Right hindlimb (tissue), 1 donor: ENCODE results near the gene SEPTIN5.

ENCODE experiments used
- DNase-seq: peaks from one replicate; pipeline ENCODE4 v3.0.0-alpha.2; 2018

The SEPTIN5 gene

DNA sequence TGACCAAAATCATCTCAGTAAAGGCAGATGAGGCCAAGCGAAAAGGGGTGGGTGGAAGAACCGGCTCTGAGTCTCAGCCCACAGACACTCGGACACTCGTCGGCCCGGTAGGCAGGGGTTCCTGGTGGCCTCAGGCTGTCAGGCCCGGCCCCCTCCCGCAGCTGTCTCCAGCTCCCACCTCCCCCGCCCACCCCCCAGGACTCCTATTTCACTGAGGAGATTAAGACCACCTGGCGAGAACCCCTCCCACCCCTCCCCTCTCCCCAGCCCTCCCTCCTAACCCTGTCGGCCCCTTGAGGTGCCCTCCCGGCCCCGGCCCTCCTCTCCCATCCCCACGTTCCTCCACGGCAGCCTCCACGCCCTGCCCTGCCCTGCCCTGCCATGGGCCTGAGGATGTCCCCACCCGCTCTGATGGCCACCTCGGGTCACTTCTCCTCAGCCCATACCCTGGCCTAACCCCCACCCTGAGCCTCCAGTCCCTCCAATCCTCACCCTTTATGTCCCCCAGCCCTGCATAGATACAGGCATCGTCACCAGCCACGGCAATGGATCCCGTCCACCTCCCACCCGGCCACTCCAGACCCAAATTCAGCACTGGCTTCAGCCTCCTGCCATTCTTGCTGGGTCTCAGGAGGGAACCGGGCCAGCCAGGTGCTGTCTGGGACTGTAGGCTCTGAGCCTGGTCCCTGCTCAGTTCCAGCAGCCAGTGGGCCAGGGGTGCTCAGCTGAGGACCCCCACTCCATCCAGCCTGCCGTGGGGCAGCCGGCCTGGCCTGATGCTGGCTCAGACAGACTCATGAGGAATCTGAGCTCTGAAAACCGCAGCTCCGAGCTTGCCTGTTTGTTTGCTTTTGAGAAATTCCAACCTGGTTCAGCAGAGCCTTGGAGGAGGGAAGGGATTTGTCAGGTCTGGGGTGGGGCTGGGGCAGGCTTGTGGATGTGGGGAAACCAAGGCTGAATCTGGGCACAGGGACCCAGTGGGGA, 36.5 kb downstream of the SEPTIN5 start:
- DNase-seq: no peak

- no peak for DNase-seq
These were observed 37.4 kb downstream of the SEPTIN5 start for GRCh38 chr22:19751497-19752245.

DNA sequence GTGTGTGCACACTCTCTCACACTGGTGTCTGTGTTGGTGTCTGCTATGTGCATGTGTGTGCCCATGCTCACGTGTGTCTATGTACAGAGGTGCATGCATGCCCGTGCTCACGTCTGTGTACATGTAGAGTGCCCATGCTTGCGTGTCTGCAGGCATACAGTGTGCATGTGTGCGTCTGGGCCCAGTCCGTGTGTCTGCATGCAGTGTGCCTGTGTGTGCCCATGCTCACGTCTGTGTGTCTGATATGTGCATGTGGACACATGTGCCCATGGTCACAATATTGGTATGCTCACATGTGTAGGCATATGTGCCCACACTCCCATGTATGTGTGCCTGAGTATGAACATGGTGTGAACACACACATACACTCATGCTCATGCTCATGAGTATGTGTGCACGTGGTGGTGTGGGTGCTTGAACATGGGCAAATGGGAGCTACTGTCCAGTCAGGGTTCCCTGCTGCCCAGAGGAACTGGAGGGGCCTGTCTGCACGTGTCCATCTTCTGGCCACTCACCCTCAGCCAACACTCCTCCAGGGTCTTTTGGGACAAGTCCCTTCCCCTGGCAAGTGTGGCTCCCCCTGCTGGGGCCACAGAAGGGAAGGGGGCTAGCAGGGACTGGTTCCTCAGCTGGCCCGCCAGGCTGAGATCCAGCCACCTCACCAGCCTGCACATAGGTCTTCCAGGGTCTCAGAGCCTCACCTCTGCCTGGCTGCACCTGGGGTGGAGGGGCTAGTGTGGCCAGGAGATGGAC, 39.0 kb downstream of the SEPTIN5 start:
- no peak for DNase-seq

DNA sequence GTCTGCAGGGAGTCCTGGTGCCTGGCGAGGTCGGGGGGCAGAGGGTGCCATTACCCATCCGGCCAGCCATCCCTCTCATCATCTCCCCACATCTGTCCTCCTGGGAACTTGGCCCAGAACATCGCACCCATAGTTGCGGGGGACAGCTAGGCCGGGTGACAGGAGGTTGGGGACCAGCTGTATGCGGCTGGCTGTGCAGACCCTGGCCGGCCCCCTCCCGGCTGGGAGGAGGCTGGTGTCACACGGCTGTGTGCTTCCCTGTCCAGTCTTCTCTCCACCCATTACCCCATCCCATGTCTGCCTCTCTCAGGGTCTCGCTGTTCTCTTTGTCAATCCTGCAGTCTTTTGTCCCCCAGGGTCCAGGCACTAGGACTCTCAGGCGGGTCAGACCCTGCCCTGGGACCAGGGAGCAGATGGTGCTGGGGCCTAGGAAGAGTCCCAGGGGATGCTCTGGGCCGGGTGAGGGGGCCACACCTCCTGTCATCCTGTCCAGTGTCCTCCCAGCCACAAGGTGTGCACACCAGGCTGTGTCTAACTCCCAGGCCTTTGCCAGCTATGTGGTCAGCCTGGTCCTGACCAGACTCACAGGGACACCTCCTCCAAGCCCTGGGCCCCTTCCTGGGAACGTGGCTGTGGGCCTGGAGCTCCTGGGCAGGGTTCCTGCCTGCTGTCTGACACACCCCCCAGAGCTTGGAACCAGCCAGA, 39.8 kb downstream of the SEPTIN5 start:
- no peak for DNase-seq

- no peak for DNase-seq
These were observed 40.4 kb downstream of the SEPTIN5 start for GRCh38 chr22:19754701-19755144.

DNA sequence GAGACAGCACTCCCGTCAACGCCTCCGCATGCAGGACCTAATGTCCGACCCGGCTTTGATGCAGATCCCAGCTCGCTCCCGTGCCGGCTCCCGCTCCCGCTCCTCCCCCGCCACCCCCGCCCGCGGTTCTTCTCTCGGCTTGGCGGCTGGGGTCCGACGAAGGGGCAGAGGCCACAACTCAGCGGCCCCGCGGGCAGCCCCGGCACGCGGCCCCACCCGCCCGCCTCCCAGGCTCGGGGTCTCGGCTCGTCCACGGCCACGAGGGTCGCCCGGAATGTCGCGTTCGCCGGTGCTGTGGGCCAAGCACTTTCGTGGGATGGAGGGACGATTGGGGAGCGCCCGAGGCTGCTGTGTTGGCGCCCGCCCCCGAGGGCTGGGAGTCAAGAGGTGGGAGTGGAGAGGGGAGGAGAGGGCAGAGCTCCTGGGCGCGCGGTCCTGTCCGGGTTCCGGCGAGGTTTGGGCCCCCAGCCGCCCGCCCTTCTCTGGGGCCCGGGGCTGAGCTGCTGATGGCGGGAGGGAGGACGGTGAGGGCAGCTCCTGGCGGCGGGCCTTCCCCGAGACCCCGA, 40.9 kb downstream of the SEPTIN5 start:
- DNase-seq: no peak

- no peak for DNase-seq
These were observed 41.5 kb downstream of the SEPTIN5 start for GRCh38 chr22:19755722-19756287.

DNA sequence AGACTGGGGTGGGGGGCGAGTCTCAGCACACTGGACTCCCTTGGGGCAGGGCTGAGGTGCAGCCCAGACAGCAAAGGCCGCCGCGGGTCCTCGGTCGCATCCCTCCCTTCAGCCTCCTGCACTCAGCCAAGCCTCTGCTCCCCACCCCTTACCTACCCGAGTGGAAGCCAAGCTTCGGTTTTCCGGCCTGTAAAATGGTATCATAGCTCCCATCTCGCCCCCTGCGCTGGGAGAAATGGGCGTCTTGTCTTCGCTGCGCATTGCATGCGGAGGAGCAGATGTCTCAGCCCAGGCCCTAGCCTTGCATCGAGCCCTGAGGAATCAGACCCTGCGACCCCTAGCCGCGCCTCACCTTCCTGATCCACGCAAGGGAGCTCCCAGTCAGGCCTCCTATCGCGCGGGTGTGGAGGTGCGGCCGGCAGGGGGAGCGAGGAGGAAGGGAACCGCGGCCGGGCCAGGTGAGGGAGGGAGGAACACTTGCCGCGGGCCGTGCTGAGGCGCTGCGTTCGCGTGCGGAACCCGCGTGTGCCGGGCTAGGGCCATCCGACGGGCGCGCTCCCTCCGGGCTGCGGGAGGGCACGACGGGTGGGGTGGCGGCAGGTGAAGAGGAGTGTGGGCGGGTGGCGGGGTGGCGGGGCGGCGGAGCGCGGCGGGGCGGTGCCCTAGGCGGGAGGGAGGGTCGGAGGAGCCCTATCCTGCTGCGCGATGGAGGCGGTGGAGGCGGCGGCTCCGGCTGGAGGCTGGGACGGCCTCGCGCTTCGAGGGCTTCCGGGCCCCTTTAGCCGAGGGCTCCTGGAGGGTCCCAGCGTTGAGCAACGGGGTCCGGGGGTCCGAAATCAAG, 42.2 kb downstream of the SEPTIN5 start:
- no peak for DNase-seq

DNA sequence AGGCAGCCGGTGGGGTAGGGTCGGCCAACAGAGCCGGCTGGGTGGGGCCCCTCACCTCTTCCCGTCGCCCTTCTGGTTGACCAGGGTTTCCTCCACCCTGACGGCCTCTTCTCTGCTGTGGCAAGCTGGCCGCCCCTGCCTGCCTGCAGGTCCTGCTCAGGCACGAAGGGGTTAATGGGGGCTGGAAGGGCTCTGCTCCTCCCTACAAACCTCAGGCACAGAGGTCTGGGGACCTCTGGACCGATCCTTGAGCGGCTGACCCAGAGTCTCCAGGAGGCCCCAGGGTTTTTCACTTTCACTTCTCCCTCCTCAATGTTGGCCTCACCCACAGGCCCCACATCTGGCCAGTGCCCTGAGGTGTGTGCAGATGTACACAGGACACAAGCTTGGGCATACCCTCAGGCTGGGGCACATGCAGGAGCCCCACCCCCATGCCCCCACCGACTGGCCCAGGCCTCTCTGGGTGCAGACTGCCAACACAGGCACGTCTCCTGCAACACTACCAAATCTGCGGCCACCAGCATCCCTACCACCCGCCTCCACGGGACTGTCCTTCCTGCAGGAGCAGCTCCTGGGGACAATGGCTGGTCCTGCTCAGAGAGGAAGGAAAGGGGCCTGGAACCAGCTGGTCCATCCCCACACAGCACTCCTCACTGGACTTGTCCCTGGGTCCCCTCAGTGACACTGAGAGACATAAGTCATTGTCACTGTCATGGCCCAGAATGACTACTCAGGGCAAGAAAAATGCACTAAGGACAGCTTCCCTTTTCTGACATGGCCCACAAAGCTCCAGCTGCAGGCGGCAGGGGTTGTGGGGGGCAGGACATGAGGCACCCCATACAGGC, 43.1 kb downstream of the SEPTIN5 start:
- no peak for DNase-seq

- DNase-seq: no peak
These were observed 43.9 kb downstream of the SEPTIN5 start for GRCh38 chr22:19757985-19758895.

- no peak for DNase-seq
These were observed 44.7 kb downstream of the SEPTIN5 start for GRCh38 chr22:19758896-19759426.

DNA sequence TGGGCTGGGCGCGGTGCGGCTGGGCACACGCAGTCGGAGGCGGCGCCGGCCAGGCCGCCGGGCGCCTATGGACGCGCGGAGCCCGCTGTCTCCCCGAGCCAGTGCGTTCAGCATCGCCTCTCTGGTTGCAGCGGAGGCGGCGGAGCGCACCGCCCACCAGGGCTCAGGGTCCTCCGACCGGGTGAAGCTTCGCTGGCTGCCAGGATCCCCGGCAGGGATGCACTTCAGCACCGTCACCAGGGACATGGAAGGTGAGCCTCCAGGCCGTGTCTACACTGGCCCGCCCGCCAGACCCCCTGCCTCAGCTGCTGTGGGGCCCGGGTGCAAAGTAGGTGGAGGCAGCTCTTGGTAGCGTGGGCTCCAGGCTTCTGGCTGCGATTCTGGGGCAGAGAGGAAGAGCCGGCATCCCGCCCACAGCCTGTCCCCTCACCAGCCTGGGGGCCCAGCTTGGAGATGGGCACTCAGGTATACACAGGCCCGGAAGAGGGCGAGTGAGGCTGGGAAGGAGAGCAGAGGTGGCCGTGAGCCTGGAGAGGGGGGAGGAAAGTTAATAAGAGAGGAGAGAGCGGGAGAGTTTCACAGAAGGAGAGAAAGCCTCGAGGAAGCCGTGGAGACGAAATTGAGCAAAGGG, 45.2 kb downstream of the SEPTIN5 start:
- DNase-seq: no peak

DNA sequence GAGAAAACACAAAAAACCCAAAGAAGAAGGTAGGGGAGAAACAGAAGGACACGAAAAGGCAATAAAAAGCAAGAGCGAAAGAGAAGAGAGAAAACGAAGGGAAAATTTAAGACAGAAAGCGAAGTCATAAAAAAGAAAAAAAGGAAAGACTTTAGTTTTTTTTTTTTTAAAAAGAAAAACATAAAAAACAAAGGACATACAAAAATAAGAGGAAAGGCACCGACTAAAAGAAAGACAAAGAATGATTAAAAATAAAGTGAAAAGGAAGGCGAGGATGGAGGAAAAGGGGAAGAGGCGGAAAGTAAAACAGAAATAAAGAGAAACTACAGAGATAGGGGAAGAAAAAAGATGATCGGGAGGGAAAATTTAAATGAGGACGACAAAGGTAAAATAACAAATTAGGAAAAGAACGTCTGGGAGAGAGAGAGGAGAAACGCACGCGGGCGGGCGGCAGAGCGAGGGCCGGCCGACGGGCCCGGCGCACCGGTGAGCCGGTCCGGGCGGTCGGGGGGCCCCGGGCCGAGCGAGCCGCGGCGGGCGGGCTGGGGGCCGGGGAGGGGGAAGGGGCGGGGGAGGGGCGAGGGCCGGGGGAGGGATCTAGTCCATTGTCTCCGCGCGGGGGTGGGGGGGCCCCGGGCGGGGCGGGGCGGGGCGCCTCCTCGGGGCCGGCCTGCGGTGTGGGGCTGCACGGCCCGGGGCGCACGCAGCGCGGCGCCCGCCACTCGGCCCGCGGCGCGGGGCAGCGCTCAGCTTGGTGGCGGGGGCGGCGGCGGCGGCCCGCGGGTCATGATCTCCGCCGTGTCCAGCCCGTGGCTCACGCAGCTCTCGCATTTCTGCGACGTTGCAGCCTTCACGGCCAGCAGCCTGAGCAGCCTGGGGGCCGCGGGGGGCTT, 46.0 kb downstream of the SEPTIN5 start, which contains the start of gene TBX1:
TSS of gene TBX1 (plus strand) at position 721 of the 893 bp plus-strand sequence. CDS start at position 787, 66 bp downstream.
- no peak for DNase-seq

DNA sequence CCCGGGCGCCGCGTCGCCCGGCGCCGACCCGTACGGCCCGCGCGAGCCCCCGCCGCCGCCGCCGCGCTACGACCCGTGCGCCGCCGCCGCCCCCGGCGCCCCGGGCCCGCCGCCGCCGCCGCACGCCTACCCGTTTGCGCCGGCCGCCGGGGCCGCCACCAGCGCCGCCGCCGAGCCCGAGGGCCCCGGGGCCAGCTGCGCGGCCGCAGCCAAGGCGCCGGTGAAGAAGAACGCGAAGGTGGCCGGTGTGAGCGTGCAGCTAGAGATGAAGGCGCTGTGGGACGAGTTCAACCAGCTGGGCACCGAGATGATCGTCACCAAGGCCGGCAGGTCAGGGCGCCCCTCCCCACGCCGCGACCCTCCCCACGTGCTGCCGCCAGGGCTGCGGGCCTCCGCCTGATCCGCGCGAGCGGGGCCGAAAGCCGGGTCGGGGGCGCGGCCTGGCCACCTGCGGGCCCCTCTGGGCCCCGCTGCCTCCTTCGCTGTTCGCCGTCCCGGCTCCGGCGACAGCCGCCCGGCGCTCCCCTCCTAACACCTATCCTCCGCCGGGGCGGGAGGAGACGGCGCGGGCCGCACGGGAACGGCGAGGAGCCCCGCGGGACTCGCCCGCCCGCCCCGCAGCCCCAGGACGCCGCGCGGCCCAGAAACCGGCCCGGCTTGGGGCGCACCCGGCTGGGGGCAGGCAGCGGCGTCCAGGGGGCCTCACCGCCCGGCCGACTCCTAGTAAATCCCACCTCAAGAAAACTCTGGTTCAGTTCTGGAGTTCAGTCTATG, 46.8 kb downstream of the SEPTIN5 start:
- no peak for DNase-seq

GRCh38 chr22:19761725-19762567, 47.6 kb downstream of the SEPTIN5 start:
- no peak for DNase-seq
